Stimulated activated CD4-positive, alpha-beta T cell treated with anti-CD3 and anti-CD28 coated beads, Interleukin-4, amount 100 ng/mL, for 24 hours (primary cell): ENCODE results near the gene TPRKB.
"Not testable (repeated sequence)": the region's sequence is repeated elsewhere in the genome, so short reads cannot be mapped to it uniquely, and the experiment has no call there.

Experiments used
- DNase-seq: peaks from one replicate; pipeline ENCODE4 v3.0.0-alpha.2; 2020

TPRKB gene

GRCh38 chr2:73698101-73698500 lies 39.0 kb downstream of the TPRKB start:
- no peak for DNase-seq

- DNase-seq: no peak
Measured at GRCh38 chr2:73697606-73698005, 39.5 kb downstream of the TPRKB start.

- DNase-seq: not testable (repeated sequence)
Measured at GRCh38 chr2:73696985-73697384, 40.2 kb downstream of the TPRKB start.

- not testable (repeated sequence) for DNase-seq
Measured at GRCh38 chr2:73696521-73696920, 40.6 kb downstream of the TPRKB start.

- peak; percentile 26 for DNase-seq
Measured at GRCh38 chr2:73690372-73691088, 46.6 kb downstream of the TPRKB start.

GRCh38 chr2:73688494-73688893 lies 48.7 kb downstream of the TPRKB start:
- not testable (repeated sequence) for DNase-seq

- no peak for DNase-seq
Measured at GRCh38 chr2:73685764-73686438, 51.2 kb downstream of the TPRKB start.

- not testable (repeated sequence) for DNase-seq
Measured at GRCh38 chr2:73684905-73685304, 52.2 kb downstream of the TPRKB start.

- not testable (repeated sequence) for DNase-seq
Measured at GRCh38 chr2:73684325-73684724, 52.8 kb downstream of the TPRKB start.

- peak; percentile 18 for DNase-seq
Measured at GRCh38 chr2:73679951-73680571, 57.1 kb downstream of the TPRKB start.
